ENCODE results near the gene ZNF570.

The ZNF570 gene

GRCh38 chr19:37468961-37469777 is at the start of gene ZNF570:
Gene ZNF570, plus strand, starts transcription at chr19:37469356. Its CDS starts 999 bp downstream, at chr19:37470355.
- Histone ChIP-seq H3K27ac (ENCODE audit: extremely low read depth, low read depth, low read length) (peak within 1 kb of the TSS; percentile 71), H3K4me1 (ENCODE audit: control insufficient read depth, insufficient read depth, low read length) (peaks cover 6% of the 10 kb centered on the region; the same call in 1 of the 2 replicates), H3K9me3 (ENCODE audit: control insufficient read depth, insufficient read depth, low read depth, low read length) (peaks cover 35% of the 10 kb centered on the region), H3K36me3 (ENCODE audit: control insufficient read depth in 2 of 2, insufficient read depth in 1 of 2, low read length in 2 of 2) (peaks cover 40 to 56% of the 10 kb centered on the region in 2 experiments), H3K4me3 (ENCODE audit: low read depth, low read length) (peak within 1 kb of the TSS; percentile 52)
- ChIA-PET POLR2A (interaction anchor here (0.5 to 3.3 kb wide), 17 partner anchors 13 to 1318 kb away, joined by 3 to 22 read pairs (median 5); partner anchors contain the start of genes SIPA1L3, WDR87, ZFP30 and ZNF146), CTCF (interaction anchor here (0.6 kb wide), 1 partner anchor 411 kb away, joined by 3 read pairs; no protein-coding TSS in a partner anchor)
- TF ChIP-seq ZBTB10 (tag by site-specific recombination; IDR thresholded peaks at IDR 0.05) = peak; percentile 81
- peak; percentile 78 for TF ChIP-seq ZNF518A (tag by site-specific recombination; conservative IDR thresholded peaks at IDR 0.05; ENCODE audit: low read depth)
- no peak for TF ChIP-seq PRDM6 (tag by site-specific recombination; IDR thresholded peaks at IDR 0.05)
- TF ChIP-seq SALL2 (tag by site-specific recombination; IDR thresholded peaks at IDR 0.05; ENCODE audit: borderline replicate concordance) = no peak
- no peak for TF ChIP-seq ZNF621 (tag by site-specific recombination; IDR thresholded peaks at IDR 0.05)
- TF ChIP-seq OVOL3 (tag by site-specific recombination; IDR thresholded peaks at IDR 0.05) = peak; percentile 80; the same call in 1 of the 2 replicates
- TF ChIP-seq SETDB1 (IDR thresholded peaks at IDR 0.05; ENCODE audit: insufficient read length, low read length) = no peak
- TF ChIP-seq ZNF146 (tag by site-specific recombination; IDR thresholded peaks at IDR 0.05) = peak; percentile 31; the same call in 1 of the 2 replicates
- no peak for TF ChIP-seq SCRT1 (tag by site-specific recombination; IDR thresholded peaks at IDR 0.05; ENCODE audit: borderline replicate concordance)
- no peak for TF ChIP-seq ZNF23 (tag by site-specific recombination; IDR thresholded peaks at IDR 0.05; ENCODE audit: borderline replicate concordance)
- no peak for TF ChIP-seq ZNF658 (tag by site-specific recombination; IDR thresholded peaks at IDR 0.05)
- no peak; the same call in 1 of the 2 replicates for TF ChIP-seq ZNF488 (tag by site-specific recombination; IDR thresholded peaks at IDR 0.05)
- no peak for TF ChIP-seq IKZF3 (tag by site-specific recombination; IDR thresholded peaks at IDR 0.05)
- peak; percentile 94 for TF ChIP-seq ZNF501 (tag by site-specific recombination; IDR thresholded peaks at IDR 0.05)
- peak; percentile 42; the same call in 1 of the 2 replicates for TF ChIP-seq PRDM4 (tag by site-specific recombination; IDR thresholded peaks at IDR 0.05)
- TF ChIP-seq ZSCAN4 (tag by site-specific recombination; IDR thresholded peaks at IDR 0.05) = 0 out of 2 replicates have a peak, but pooled peaks have one; percentile 16
- no peak for TF ChIP-seq HOXC10 (CRISPR knock-in tag; IDR thresholded peaks at IDR 0.05)
- peak; percentile 88 for TF ChIP-seq EGR2 (tag by site-specific recombination; IDR thresholded peaks at IDR 0.05; ENCODE audit: low read depth)
- TF ChIP-seq ZNF830 (tag by site-specific recombination; IDR thresholded peaks at IDR 0.05; ENCODE audit: low read depth) = no peak
- TF ChIP-seq ZNF530 (tag by site-specific recombination; IDR thresholded peaks at IDR 0.05; ENCODE audit: low read depth) = no peak
- peak; percentile 97 for TF ChIP-seq ZNF660 (tag by site-specific recombination; IDR thresholded peaks at IDR 0.05)
- no peak for TF ChIP-seq RBAK (tag by site-specific recombination; IDR thresholded peaks at IDR 0.05)

All from HEK293 (cell line).